Heart left ventricle (tissue), 13 donors: ENCODE data around the gene FRRS1L.

Source experiments
- CTCF ChIP-seq, 12 donors: fragments of 200-600 bp; sonication (generic) in 4 of 12; IDR thresholded peaks; one replicate each; pipeline versions ENCODE4 v1.5.0 to v1.8.0; 2018 to 2022; ENCODE audit warnings: antibody characterized with exemption in 12 of 12, mild to moderate bottlenecking in 5 of 12
- POLR2A ChIP-seq, 2 donors: fragments of 450-650 bp; IDR thresholded peaks; one replicate each; pipeline ENCODE4 v1.6.1; 2017; ENCODE audit warnings: antibody characterized with exemption in 2 of 2, mild to moderate bottlenecking in 2 of 2, moderate library complexity in 2 of 2
- donor health status: ischemic (EF 13 %, LVEDD 7.1; RV severe dilation, severe dysfunction).
- donor health status: DM: no; HTN: yes; CAD: no.
- donor health status: DM: no; HTN: no; CAD: no.
- donor health status: ischemic (EF 25% LVEDD 6.9; RV normal size, moderate dysfunction).
- donor health status: ischemic (EF 25% LVEDD 5.7; RV mildly dilated, moderate dysfunction).
- donor health status: ischemic (EF 35%, LVEDD 5.7; RV mildly dilated, moderate dysfunction).
- donor health status: nonischemic (EF 11% LVEDD 7.7; RV severe dilation, severe dysfunction).
- donor health status: DM: yes; HTN: yes; CAD: no.
- donor health status: PGD.
- donor health status: ischemic (EF 29% LVEDD 5.4; RV normal size, mild dysfunction).
- donor health status: nonischemic (EF 23%, LVEDD 6.1; RV moderate dilation, normal function).

- TF ChIP-seq CTCF (IDR thresholded peaks at IDR 0.05) (no peak), POLR2A (IDR thresholded peaks at IDR 0.05) (no peak)
Measured at GRCh38 chr9:109092587-109092986, 74.5 kb downstream of the FRRS1L start.
